Upper lobe of left lung (tissue), 4 donors: Measurements from ENCODE around the gene ERFE.

Source experiments
- EP300 ChIP-seq, 4 donors: sonication (generic); formaldehyde crosslinking; IDR thresholded peaks; one replicate each; pipeline ENCODE4 v1.5.1; 2017; ENCODE audit warnings: antibody characterized with exemption in 4 of 4, control low read depth in 2 of 4
- POLR2A ChIP-seq, 4 donors: fragments of 450-650 bp; IDR thresholded peaks; one replicate each; pipeline ENCODE4 v1.5.1; 2016 to 2017; ENCODE audit warnings: antibody characterized with exemption in 4 of 4, mild to moderate bottlenecking in 2 of 4
- POLR2AphosphoS5 ChIP-seq, 2 donors: sonication (generic); formaldehyde crosslinking; IDR thresholded peaks; one replicate each; pipeline ENCODE4 v1.5.1; 2017; ENCODE audit warnings: antibody characterized with exemption in 2 of 2
- TF ChIP-seq, protein P1 (sequence below), 6 experiments: fragments of 450-650 bp in 4 of 6; fragments of 200-600 bp in 2 of 6; sonication (generic) in 2 of 6; IDR thresholded peaks; one replicate each; pipeline ENCODE4 v1.5.1; 2016 to 2019; ENCODE audit warnings: antibody characterized with exemption in 6 of 6

DNA sequence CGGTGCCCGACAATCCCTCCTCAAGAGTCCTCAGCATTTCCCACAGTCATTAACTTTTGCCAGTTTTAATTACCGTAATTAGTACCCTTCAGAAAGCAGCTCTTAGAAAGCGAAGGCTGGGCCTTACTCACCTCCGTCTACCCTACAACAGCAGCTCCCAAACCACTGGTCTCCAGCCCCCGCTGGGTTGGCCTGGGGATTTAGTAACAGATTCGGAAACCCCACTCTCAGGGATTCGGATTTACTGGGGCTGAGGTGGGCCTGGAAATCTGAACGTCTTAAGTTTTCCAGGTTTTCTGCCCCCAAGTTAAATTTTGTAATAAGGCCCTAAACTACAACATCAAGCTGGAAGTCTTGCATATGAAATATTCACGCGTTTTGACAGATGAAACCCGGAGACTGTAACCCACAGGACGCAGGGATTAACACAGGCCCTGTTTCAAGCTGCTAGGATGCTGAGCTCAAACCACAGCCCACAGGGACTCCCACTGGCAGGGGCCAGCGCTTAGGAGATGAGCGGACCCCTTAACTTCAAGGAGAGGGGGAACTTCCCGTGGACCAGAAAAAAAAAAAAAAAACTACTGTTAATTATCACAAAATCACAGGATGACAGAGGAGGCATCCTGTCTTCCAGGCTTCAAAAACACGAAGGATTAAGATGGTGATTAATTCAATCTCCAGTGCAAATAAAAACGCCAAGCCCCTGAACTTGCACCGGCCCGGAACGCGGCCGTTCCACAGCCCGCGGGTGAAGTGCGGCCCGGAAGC is 43.7 kb downstream of the ERFE start:
- TF ChIP-seq, protein P1, sequence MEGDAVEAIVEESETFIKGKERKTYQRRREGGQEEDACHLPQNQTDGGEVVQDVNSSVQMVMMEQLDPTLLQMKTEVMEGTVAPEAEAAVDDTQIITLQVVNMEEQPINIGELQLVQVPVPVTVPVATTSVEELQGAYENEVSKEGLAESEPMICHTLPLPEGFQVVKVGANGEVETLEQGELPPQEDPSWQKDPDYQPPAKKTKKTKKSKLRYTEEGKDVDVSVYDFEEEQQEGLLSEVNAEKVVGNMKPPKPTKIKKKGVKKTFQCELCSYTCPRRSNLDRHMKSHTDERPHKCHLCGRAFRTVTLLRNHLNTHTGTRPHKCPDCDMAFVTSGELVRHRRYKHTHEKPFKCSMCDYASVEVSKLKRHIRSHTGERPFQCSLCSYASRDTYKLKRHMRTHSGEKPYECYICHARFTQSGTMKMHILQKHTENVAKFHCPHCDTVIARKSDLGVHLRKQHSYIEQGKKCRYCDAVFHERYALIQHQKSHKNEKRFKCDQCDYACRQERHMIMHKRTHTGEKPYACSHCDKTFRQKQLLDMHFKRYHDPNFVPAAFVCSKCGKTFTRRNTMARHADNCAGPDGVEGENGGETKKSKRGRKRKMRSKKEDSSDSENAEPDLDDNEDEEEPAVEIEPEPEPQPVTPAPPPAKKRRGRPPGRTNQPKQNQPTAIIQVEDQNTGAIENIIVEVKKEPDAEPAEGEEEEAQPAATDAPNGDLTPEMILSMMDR (IDR thresholded peaks at IDR 0.05): no peak
- TF ChIP-seq EP300 (IDR thresholded peaks at IDR 0.05): no peak
- TF ChIP-seq POLR2A (IDR thresholded peaks at IDR 0.05): no peak
- no peak for TF ChIP-seq POLR2AphosphoS5 (IDR thresholded peaks at IDR 0.05)
